GM12874 (cell line): ENCODE results near the gene KRTAP5-4.

Source experiments
- CTCF ChIP-seq: IDR thresholded peaks from 2 replicates; pipeline ENCODE4 v1.5.1; 2011; ENCODE audit warnings: low read depth, mild to moderate bottlenecking, control low read depth, low read length, moderate library complexity; ENCODE audit not compliant: insufficient read depth

The KRTAP5-4 gene

GRCh38 chr11:1625541-1625940 is 3.6 kb upstream of the KRTAP5-4 start:
- no peak for TF ChIP-seq CTCF

DNA sequence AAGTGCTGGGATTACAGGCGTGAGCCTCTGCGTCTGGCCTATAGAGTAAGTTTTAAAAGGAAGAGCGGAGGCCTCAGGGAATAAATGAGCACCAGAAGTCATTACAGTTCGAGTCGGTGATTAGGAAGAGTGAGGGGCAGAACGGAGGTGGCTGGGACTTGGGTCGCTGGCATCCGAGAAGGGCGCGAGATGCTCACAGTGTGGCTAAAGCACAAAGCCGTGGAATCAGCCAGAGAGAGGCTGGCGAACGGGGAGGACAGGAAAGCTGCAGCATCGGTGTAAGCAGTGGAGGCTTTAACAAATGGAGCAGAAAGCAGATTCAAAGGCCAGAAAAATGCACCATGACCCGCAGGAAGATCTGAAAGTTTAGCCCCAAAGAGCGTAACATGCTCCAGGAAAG is 2.7 kb upstream of the KRTAP5-4 start:
- TF ChIP-seq CTCF: no peak

DNA sequence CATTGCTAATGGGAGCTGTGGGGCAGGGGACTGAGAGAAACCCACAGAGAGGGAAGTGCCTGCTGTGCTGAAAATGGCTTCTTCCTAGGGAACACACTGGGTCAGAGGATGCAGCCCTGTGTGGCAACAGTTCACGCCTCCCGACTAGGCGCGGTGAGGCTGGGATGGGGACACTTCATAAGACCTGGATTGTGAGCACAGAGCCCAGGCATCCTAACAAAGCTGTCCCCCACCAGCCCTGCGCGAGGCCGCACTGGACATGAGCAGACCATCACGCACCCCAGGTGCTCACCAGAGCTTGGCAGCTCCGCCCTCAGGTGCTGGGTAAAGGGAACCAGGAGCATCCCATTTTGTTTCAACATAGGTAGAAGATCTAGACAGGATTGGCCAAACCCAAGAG is 1.8 kb upstream of the KRTAP5-4 start:
- no peak for TF ChIP-seq CTCF

DNA sequence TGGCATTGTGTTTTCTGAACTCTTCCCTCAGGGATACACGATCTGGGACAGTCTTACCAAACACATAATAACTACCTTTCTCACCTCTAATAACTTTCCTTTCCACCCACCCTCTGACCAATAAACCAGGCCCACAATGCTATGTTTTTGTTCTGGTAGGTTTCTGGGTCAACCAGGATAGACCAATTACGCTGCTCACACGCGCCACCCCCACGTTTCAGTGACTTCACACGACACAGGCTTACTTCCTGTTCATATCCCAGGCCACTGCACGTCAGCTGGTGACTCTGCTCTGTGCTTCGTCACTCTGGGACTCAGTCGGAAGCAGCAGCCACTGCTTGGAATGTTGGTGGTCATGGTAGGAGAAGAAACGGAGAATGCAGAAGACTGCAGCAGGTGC is 2.5 kb downstream of the KRTAP5-4 start:
- no peak for TF ChIP-seq CTCF

DNA sequence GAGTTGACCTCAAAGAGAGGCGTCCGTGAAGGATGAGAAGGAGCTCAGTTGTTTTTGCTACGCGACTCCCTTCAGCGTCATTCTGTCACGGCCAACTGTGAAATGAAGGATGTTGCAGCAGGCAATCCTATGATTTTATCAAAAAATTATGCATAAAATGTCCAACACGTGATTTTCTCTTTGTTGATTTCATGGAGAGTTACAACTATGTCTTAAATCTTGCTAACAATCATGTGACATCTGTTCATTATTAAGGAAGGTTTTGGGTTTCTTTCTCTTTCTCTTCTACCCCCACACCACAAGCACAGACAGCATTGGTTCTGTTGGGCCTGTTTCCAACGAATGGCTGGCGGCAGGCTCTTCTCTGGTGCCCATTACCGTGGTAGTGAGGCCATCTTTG is 3.7 kb downstream of the KRTAP5-4 start:
- no peak for TF ChIP-seq CTCF

DNA sequence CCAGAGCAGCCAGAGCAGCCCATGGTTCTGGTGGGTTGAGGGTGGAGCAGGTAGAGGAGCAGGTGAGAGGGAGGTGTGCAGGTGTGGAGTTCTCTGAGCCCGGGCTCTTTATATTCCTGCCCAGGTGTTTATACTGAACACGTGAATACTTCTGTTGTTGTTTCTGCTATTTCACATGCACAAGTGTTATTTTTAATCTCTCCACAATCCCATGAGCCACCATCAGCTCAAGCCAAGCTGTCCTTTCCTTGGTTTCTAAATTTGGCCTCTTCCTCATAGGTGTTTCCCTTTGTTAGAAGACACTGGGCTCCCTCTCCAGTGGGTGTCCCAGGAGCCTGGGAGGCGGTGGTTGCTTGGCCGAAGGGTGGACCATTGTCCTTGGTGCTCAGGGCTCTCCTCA is 13.6 kb downstream of the KRTAP5-4 start, which contains the start of gene KRTAP5-3:
Gene KRTAP5-3, minus strand, starts transcription at position 101 of the 400 bp plus-strand sequence. Its CDS starts 78 bp downstream, at position 23.
- no peak for TF ChIP-seq CTCF

DNA sequence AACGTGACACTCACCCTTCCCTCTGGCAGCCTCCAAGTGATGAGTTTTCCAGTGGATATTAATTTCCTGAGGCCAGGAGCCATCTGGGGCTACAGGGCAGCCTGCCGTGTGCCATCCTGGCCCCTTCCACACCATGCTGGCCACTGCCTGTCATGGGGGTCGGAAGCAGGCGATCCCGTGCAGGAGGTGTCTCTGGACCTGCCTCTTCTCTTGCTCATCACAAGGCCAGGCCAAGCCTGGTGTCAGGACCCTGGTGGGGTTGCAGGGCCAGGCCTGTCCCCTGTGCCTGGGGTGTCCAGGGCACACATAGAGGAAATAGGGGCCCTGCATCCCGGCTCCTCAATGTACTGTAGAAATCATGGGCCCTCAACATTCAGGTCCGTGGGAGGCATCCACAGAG is 17.2 kb downstream of the KRTAP5-4 start:
- no peak for TF ChIP-seq CTCF

- TF ChIP-seq CTCF: no peak
These were observed 17.8 kb downstream of the KRTAP5-4 start for GRCh38 chr11:1604181-1604580.
